Measurements from ENCODE around the gene UGGT1.

The UGGT1 gene

DNA sequence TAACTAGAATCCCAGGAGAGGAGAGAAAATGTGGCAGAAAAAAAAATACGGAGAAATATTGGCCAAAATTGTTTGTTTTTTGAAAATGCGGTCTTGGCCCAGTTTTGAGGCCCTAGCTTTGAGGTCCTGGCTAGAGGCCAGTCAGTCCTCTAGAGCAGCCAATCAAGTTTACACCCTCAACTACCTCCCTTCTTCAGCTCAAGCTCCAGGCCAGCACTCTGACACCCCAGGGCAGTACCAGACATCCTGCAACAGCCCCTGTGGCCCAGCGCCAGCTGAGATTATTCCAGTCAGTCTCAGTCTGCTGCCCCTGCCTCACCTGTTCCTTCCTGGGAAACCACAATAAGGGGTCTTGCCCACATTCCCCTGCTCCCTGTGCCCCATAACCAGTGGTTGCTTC is 107.7 kb downstream of the UGGT1 start:
- Histone ChIP-seq H3K9me3 (ENCODE audit: insufficient read depth, low read depth, low read length) (no peaks in the 10 kb centered on the region), H3K4me1 (ENCODE audit: insufficient read depth, low read length, poor library complexity, severe bottlenecking) (no peaks in the 10 kb centered on the region), H4K20me1 (ENCODE audit: insufficient read depth, low read length, poor library complexity, severe bottlenecking) (no peaks in the 10 kb centered on the region), H3K9ac (ENCODE audit: low read depth, low read length, poor library complexity, severe bottlenecking) (no peak overlapping the region), H3K27me3 (ENCODE audit: insufficient read depth, low read length, poor library complexity, severe bottlenecking) (no peaks in the 10 kb centered on the region), H3K9me2 (replicated peaks; ENCODE audit: low read depth, low read length) (no peaks in the 10 kb centered on the region), H3F3A (ENCODE audit: low read depth) (no peaks in the 10 kb centered on the region), H3K4me3 (ENCODE audit: low read length, poor library complexity, severe bottlenecking) (no peak overlapping the region), H3K79me2 (ENCODE audit: insufficient read depth, low read length) (no peaks in the 10 kb centered on the region), H2AFZ (ENCODE audit: low read length) (no peak overlapping the region), H3K4me2 (ENCODE audit: low read depth, low read length, poor library complexity, severe bottlenecking) (no peak overlapping the region), H3K36me3 (ENCODE audit: insufficient read depth, low read length) (no peaks in the 10 kb centered on the region)
- no peak for TF ChIP-seq EZH2phosphoT487 (IDR thresholded peaks at IDR 0.05; ENCODE audit: borderline replicate concordance)
- TF ChIP-seq CTCF (conservative IDR thresholded peaks at IDR 0.05; ENCODE audit: low read length), result no peak

- Histone ChIP-seq H3K9me3 (ENCODE audit: insufficient read depth, low read depth, low read length) (no peaks in the 10 kb centered on the region), H2AFZ (ENCODE audit: low read length) (no peak overlapping the region), H3K27me3 (ENCODE audit: insufficient read depth, low read length, poor library complexity, severe bottlenecking) (no peaks in the 10 kb centered on the region), H3K9ac (ENCODE audit: low read depth, low read length, poor library complexity, severe bottlenecking) (no peak overlapping the region), H3K9me2 (replicated peaks; ENCODE audit: low read depth, low read length) (no peaks in the 10 kb centered on the region), H3K79me2 (ENCODE audit: insufficient read depth, low read length) (no peaks in the 10 kb centered on the region), H3F3A (ENCODE audit: low read depth) (no peaks in the 10 kb centered on the region), H3K4me1 (ENCODE audit: insufficient read depth, low read length, poor library complexity, severe bottlenecking) (no peaks in the 10 kb centered on the region), H4K20me1 (ENCODE audit: insufficient read depth, low read length, poor library complexity, severe bottlenecking) (no peaks in the 10 kb centered on the region), H3K4me2 (ENCODE audit: low read depth, low read length, poor library complexity, severe bottlenecking) (no peak overlapping the region), H3K36me3 (ENCODE audit: insufficient read depth, low read length) (no peaks in the 10 kb centered on the region), H3K4me3 (ENCODE audit: low read length, poor library complexity, severe bottlenecking) (no peak overlapping the region)
- no peak for TF ChIP-seq CTCF (conservative IDR thresholded peaks at IDR 0.05; ENCODE audit: low read length)
- no peak for TF ChIP-seq EZH2phosphoT487 (IDR thresholded peaks at IDR 0.05; ENCODE audit: borderline replicate concordance)
These were observed 108.1 kb downstream of the UGGT1 start for GRCh38 chr2:128199141-128199540.

DNA sequence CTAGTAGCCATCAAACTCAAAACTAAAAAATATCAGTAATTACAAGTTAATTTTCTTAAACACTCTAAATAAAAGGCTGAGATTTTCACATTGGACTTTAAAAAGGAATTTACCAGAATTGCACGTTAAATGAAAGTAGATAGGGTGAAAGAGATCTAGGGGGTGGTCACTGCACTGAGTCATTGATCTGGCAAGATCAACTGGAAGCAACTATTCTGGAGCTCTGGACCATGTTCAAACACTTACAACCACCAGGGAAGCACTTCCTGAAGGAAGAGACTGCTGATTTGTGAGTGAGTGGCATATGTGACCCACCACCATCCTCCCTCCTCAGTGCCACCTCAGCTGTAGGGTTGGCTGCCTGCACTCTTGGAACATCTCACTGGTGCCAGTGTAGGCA is 111.8 kb downstream of the UGGT1 start:
- Histone ChIP-seq H3K4me2 (ENCODE audit: low read depth, low read length, poor library complexity, severe bottlenecking) (no peak overlapping the region), H3K9me2 (replicated peaks; ENCODE audit: low read depth, low read length) (no peaks in the 10 kb centered on the region), H3F3A (ENCODE audit: low read depth) (no peaks in the 10 kb centered on the region), H3K79me2 (ENCODE audit: insufficient read depth, low read length) (no peaks in the 10 kb centered on the region), H4K20me1 (ENCODE audit: insufficient read depth, low read length, poor library complexity, severe bottlenecking) (no peaks in the 10 kb centered on the region), H3K9me3 (ENCODE audit: insufficient read depth, low read depth, low read length) (no peaks in the 10 kb centered on the region), H3K9ac (ENCODE audit: low read depth, low read length, poor library complexity, severe bottlenecking) (no peak overlapping the region), H3K4me1 (ENCODE audit: insufficient read depth, low read length, poor library complexity, severe bottlenecking) (no peaks in the 10 kb centered on the region), H3K27me3 (ENCODE audit: insufficient read depth, low read length, poor library complexity, severe bottlenecking) (no peaks in the 10 kb centered on the region), H3K36me3 (ENCODE audit: insufficient read depth, low read length) (no peaks in the 10 kb centered on the region), H2AFZ (ENCODE audit: low read length) (no peak overlapping the region), H3K4me3 (ENCODE audit: low read length, poor library complexity, severe bottlenecking) (no peak overlapping the region)
- TF ChIP-seq CTCF (conservative IDR thresholded peaks at IDR 0.05; ENCODE audit: low read length) (no peak), EZH2phosphoT487 (IDR thresholded peaks at IDR 0.05; ENCODE audit: borderline replicate concordance) (no peak)
